GM21723 (cell line): ENCODE results near the gene PTPRJ.
A peak's percentile ranks its signal among the peaks of the same experiment; 100 is the strongest.
"Not testable (repeated sequence)": the region's sequence is repeated elsewhere in the genome, so short reads cannot be mapped to it uniquely, and the experiment has no call there.

ENCODE experiments used
- ATAC-seq: cut with Tn5 transposase; IDR thresholded peaks from one replicate; pipeline ENCODE4 v1.9.1; 2021; ENCODE audit warnings: mild to moderate bottlenecking, moderate library complexity; ENCODE audit not compliant: unreplicated experiment

Gene PTPRJ

GRCh38 chr11:47980088-47980906, at the start of gene PTPRJ:
TSS of gene PTPRJ (plus strand) at chr11:47980559. CDS start at chr11:47980913, 354 bp downstream.
- ATAC-seq = peak; percentile 58

- ATAC-seq = no peak
These were observed 47.8 kb upstream of the PTPRJ start for GRCh38 chr11:47932544-47932943.

- not testable (repeated sequence) for ATAC-seq
These were observed 46.6 kb upstream of the PTPRJ start for GRCh38 chr11:47933797-47934196.

GRCh38 chr11:47938791-47939560, 41.4 kb upstream of the PTPRJ start:
- no peak for ATAC-seq

- ATAC-seq = no peak
These were observed 39.3 kb upstream of the PTPRJ start for GRCh38 chr11:47940904-47941649.

GRCh38 chr11:47941907-47942558, 38.3 kb upstream of the PTPRJ start:
- ATAC-seq = no peak

GRCh38 chr11:47943721-47944586, 36.4 kb upstream of the PTPRJ start:
- ATAC-seq = no peak

- no peak for ATAC-seq
These were observed 35.7 kb upstream of the PTPRJ start for GRCh38 chr11:47944632-47945031.

GRCh38 chr11:47946682-47947559, 33.4 kb upstream of the PTPRJ start:
- no peak for ATAC-seq

GRCh38 chr11:47948137-47948536, 32.2 kb upstream of the PTPRJ start:
- no peak for ATAC-seq

- ATAC-seq = not testable (repeated sequence)
These were observed 31.2 kb upstream of the PTPRJ start for GRCh38 chr11:47949001-47949675.

- ATAC-seq = peak; percentile 48
These were observed 30.0 kb upstream of the PTPRJ start for GRCh38 chr11:47950396-47950795.

- not testable (repeated sequence) for ATAC-seq
These were observed 28.9 kb upstream of the PTPRJ start for GRCh38 chr11:47951504-47951903.

- ATAC-seq = no peak
These were observed 25.2 kb upstream of the PTPRJ start for GRCh38 chr11:47955061-47955755.

- ATAC-seq = no peak
These were observed 20.3 kb upstream of the PTPRJ start for GRCh38 chr11:47960015-47960414.

- no peak for ATAC-seq
These were observed 19.0 kb upstream of the PTPRJ start for GRCh38 chr11:47961383-47961782.

- no peak for ATAC-seq
These were observed 15.8 kb upstream of the PTPRJ start for GRCh38 chr11:47964546-47964945.
